DMS 273 (cell line): ENCODE measurements around the gene VARS2.

ENCODE experiments used
- DNase-seq: peaks from one replicate; lab custom pipeline; 2025; ENCODE audit not compliant: unreplicated experiment; lab: John Stamatoyannopoulos, UW

VARS2 gene

DNA sequence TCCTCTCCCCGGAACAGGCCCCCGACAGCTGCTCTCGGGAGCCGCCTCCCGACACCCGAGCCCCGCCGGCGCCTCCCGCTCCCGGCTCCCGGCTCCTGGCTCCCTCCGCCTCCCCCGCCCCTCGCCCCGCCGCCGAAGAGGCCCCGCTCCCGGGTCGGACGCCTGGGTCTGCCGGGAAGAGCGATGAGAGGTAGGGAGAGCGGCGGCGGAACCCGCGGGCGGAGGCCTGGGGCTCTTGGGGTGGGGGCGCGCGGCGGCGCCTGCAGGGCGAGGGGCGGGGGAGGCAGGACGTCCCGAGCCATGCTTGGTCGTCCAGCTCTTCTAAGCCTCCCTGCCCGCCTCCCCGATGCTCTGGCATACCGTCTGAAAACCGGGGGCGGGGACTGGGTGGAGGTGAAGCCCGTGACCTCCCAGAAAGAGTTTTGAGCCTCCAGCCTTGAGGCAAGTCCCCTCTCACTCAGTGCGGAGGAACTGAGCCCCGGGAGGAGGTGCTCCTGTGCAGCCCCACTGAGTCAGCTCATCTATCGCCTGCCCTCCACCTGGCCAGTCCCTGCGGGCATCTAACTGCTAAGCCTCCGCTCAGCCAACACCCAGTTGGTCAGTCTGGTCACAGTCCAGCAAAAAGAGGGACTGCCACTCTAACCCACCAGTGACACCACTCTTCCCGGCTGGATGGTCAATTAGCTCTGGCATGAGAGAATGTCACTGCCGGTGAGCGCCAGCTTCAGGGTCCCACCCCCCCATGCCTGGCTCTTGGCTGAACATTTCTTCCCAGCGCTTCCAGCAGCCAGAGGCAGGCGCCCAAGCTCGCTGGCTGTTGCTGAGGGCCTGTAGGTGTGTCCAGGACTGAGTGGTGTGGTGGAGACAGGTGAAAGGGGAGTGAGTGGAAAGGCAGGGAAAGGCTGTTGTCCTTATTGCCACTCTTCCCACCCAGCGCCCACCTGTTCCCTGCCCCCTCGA, 29.2 kb upstream of the VARS2 start:
- DNase-seq = peak; percentile 79

DNA sequence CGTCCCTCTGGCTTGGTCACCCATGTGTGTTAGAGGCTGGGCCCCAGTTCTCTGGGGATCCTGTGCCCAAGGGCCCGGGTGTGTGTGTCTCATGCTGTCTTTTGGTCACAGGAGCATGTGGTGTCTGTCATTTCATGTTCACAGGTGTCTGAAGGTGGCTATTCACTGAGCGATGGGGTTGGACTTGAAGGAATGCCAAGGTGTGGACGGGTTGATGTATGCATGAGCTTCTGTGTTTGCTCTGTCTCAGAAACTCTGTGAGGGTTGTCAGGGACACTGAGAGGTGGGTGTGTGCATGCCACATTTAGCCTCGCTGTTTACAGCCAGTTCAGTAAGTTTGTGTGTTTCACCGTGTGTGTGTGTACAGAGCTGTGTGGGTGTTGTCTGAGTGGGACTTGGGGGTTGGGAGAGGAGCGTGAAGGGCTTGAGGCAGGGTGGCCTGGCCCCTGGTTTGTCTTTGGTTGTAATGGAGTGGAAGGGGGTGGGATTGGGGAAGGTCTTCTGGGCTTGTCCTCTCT, 28.5 kb upstream of the VARS2 start:
- DNase-seq = peak; percentile 50

DNA sequence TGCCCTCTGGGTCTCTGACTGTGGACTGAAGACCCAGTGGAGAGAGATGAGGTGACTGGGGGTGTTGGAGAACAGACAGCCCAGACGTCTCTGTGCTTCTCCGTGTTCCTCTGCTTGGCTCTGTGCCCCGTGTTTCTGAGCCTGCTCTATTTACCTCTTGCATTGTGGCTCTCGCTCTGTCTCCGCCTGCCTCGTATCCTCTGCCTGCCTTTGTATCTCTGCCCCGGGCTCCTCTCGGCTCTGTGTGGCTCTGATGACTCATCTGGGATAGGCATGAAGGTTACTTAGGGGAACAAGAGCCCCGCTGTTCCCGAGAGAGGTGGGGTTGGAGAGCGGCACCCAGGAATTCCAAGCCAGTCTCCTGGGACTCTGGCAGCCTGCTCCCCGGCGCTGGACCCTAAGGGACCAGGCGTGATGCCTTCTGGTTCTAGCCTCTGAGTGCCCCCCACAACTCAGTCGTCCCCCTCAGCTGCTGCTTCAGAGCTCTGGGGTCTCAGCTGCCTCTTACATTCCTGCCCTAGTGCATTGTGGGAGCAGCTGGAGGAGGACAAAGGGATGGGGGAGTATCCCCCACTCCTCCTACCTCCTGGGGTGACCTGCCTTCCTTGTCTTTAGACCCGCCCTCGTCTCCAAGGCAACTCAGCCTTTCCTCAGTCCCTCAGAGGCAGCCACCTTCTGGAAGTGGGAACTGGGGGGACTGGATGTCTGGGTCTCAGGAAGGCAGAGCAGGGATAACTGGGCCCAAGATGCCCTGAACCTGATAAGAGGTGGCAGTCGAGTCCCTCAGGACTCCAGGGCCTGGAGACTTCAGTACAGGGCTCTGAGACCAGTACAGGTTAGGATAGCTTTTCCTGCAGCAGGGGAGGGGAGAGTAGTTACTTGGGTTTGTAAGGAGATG, 27.8 kb upstream of the VARS2 start:
- peak; percentile 67 for DNase-seq

DNA sequence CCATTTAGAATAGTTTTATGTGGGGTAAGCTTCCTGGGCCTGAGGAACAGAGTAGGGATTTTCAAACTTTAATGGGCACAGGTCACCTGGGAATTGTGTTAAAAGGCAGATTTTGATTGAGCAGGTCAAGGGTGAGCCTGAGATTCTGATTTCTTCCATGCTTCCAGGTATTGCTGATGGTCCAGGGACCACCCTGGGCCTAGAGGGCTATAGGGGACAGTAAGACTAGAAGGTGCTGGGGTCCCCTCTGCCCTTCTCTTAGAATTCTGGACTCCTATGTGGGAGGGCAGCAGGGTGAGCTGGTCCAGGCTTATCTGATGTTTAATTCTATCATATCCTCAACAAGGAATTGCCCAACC, 27.2 kb upstream of the VARS2 start:
- no peak for DNase-seq

DNA sequence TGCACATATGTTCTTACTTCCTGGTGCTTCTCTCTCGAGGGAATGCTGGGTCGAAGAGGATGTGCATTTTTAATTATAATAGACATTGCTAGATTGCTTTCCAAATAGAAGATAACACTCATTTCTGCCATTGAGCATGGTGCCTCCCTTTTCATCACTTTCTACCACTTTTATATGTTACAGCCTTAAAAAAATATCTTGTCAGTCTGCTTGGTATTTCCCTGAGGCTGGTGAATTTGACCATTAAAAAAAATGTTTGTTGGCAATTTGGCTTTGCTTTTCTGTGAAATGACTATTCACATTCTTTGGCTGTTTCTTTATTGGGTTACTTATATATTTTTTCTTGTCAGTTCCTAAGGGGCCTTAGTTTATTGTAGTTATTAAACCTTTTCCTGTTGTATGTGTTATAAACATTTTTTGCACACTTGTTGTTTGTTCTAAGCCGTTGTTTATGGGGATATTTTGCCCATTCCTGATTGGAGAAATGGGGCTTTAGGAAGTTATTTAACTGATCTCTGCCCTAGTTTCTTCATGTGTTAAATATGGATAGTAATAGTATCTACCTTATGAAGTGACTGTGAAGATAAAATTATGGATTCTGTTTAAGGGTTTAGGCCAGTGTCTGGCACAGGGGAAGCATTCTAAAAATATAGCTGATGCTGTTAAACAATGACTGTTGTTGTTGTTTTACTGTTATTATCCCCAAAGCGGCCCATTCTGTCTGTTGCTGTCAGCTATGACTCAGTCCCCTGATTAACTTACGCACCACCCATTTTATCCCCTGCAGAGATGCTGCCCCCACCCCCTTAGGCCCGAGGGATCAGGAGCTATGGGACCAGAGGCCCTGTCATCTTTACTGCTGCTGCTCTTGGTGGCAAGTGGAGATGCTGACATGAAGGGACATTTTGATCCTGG, 25.9 kb upstream of the VARS2 start:
- no peak for DNase-seq

DNA sequence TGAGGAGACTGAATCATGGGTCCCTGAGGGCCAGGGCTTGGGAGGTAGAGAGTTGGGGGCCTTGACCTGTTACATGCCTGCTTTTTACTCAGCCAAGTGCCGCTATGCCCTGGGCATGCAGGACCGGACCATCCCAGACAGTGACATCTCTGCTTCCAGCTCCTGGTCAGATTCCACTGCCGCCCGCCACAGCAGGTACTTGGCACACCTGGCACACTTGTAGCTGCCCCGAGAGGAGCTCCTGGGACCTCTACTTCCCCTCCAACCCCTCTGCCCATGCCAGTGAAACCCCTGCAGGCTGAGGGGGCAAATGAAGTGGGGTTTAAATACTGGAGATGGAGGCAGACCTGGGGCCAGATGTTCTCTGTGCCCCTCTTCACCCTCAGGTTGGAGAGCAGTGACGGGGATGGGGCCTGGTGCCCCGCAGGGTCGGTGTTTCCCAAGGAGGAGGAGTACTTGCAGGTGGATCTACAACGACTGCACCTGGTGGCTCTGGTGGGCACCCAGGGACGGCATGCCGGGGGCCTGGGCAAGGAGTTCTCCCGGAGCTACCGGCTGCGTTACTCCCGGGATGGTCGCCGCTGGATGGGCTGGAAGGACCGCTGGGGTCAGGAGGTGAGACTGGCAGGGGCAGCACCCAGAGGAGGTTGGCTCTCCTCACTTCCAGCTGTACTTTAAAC, 25.1 kb upstream of the VARS2 start:
- no peak for DNase-seq

- no peak for DNase-seq
These were observed 24.5 kb upstream of the VARS2 start for GRCh38 chr6:30889496-30889885.

DNA sequence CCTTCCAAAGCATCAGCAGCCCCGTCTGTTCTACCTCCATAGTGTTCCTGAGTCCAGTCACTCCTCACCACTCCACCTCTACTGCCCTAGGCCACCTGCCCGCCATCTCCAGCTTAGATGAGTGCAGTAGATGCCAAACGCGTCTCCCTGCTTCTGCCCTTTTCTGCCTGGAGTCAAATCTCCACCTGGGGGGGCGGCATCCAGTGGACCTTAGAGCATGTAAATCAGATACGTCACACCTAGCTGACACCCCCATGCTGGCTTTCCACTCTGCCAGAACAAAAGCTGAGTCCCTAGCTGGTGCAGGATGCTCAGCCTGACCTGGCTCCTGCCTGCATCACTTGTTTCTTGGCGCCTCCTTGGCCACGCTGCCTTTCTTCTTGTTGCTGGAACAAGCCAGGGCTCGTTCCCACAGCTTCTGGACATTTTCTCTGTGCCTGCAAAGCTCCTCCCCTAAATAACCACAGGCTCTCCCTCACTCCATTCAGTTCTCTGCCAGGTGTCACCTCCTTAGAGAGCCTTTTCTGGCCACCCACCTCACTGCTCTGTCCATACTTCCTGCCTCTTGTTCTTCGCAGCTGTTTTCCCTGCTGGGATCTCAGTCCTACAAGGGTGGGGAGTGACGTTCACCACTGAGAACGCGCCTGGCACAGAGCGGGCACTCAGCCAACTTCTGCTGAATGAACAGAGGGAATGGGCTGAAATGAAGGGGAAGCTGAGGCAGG, 24.0 kb upstream of the VARS2 start:
- DNase-seq = peak; percentile 31

DNA sequence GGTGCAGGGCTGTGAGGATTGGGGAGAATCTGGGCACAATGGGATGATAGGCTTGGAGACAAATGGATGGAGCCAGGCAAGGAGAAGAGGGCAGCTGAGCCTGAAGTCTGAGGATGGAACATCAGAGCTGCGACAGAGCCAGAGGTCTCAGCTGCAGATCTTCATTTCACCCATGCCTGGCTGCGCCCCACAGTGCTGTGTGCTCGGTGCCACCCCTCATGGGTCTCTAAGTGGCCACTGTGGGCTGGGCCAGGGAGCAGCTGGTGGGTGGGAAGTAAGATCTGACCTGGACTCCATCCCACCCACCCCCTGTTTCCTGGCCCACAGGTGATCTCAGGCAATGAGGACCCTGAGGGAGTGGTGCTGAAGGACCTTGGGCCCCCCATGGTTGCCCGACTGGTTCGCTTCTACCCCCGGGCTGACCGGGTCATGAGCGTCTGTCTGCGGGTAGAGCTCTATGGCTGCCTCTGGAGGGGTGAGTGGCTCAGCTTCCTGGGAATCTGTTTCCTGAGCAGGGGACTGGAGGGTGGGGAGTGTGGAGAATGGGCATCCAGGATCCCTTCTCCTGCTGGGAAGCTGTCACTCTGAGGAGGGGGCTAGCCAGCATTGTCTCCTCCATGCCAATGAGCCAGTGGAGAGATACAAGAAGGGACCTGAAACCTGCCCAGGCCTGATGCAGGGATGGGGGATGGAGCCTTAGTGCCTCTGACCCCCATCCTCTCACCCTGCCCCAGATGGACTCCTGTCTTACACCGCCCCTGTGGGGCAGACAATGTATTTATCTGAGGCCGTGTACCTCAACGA, 23.2 kb upstream of the VARS2 start:
- no peak for DNase-seq

DNA sequence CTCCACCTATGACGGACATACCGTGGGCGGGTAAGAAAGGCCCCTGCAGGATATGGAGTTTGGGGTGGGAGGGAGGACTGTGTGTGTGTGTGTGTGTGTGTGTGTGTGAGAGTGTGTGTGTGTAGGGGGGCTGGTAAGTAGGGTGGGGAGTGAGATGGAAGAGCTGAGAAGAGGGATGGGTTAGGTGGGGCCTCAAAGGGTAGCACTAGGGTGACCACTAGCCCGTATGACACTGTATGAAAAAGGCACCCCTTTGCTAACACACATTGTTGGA, 22.7 kb upstream of the VARS2 start:
- DNase-seq = no peak

DNA sequence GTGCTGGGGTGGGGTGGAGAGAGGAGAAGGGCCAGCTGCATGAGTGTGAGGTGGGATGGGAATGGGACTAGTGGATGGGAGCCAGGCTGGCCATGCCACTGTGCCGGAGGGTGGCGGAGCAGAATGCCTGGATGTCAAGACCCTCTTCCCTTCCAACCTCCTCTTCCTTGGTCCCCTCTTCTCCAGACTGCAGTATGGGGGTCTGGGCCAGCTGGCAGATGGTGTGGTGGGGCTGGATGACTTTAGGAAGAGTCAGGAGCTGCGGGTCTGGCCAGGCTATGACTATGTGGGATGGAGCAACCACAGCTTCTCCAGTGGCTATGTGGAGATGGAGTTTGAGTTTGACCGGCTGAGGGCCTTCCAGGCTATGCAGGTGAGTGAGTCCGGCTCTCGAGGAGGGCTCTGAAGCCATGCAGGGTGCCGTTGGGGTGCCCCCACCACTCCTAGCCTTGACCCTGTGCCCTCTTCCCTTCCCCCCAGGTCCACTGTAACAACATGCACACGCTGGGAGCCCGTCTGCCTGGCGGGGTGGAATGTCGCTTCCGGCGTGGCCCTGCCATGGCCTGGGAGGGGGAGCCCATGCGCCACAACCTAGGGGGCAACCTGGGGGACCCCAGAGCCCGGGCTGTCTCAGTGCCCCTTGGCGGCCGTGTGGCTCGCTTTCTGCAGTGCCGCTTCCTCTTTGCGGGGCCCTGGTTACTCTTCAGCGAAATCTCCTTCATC, 22.1 kb upstream of the VARS2 start:
- no peak for DNase-seq

DNA sequence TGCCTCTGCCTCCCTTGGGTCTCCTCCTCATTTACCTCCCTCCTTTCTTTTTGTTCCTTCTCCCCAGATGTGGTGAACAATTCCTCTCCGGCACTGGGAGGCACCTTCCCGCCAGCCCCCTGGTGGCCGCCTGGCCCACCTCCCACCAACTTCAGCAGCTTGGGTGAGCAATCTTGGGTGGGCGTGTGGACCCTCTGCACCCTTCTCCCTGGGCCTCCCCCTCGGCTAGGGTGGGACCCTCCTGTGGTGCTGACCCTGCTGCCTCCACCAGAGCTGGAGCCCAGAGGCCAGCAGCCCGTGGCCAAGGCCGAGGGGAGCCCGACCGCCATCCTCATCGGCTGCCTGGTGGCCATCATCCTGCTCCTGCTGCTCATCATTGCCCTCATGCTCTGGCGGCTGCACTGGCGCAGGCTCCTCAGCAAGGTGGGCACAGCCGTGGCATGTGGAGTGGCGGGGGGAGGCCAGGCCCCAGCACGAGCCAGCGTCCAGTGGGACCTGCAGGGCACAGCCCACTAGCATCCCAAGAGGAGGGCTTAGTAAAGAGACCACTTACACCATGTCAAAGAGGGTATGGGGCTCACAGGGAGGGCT, 20.9 kb upstream of the VARS2 start:
- no peak for DNase-seq

GRCh38 chr6:30893666-30894065, 20.4 kb upstream of the VARS2 start:
- no peak for DNase-seq

DNA sequence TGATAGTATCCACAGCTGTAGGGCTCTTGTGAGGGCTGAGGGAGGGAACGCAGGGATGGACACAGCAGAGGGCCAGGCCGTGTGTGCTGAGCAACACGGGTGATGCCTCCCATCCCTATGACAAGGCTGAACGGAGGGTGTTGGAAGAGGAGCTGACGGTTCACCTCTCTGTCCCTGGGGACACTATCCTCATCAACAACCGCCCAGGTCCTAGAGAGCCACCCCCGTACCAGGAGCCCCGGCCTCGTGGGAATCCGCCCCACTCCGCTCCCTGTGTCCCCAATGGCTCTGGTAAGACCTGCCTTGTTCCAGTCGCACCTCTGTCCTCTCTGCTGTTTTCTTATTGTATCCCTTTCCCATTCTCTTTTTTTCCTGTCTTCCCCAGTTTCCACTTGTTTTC, 19.7 kb upstream of the VARS2 start:
- no peak for DNase-seq

- no peak for DNase-seq
These were observed 19.1 kb upstream of the VARS2 start for GRCh38 chr6:30894935-30895334.

- no peak for DNase-seq
These were observed 18.7 kb upstream of the VARS2 start for GRCh38 chr6:30895343-30895742.

DNA sequence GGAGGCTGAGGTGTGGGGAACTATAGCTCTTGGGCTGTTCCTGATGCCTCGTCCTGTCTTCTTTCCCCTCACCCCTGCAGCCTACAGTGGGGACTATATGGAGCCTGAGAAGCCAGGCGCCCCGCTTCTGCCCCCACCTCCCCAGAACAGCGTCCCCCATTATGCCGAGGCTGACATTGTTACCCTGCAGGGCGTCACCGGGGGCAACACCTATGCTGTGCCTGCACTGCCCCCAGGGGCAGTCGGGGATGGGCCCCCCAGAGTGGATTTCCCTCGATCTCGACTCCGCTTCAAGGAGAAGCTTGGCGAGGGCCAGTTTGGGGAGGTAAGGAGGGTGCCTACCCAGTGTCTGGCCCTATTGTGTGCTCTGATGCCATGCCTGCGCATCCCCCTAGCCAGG, 17.5 kb upstream of the VARS2 start:
- no peak for DNase-seq

DNA sequence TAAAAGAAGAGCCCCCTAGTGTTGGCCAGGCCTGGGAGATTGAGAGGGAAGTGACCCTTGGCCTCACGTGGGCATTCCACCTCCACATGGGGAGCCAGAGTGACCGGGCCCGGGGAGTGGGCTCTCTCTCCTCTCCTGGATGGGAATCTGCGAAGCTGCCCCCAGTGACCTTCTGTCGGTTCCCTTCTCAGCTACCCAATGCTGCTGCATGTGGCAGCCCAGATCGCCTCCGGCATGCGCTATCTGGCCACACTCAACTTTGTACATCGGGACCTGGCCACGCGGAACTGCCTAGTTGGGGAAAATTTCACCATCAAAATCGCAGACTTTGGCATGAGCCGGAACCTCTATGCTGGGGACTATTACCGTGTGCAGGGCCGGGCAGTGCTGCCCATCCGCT, 16.2 kb upstream of the VARS2 start:
- no peak for DNase-seq
